MCF 10A (cell line): ENCODE measurements around the gene IMMP2L. TPM values are rescaled to one million over a fixed set of nuclear protein-coding genes. Genes with fewer than 3 reads are reported as not detected.

Source experiments
- BruUV-seq: library from RNA; stranded (reverse); fragments of 400-500 nt; replicated peaks from 2 replicates; lab custom pipeline; 2021; lab: Mats Ljungman, UMichigan
- CTCF ChIA-PET: fragments of 300-600 bp; sonication (Branson Sonifier 250); formaldehyde crosslinking; extraction: SDS; loops from one replicate; lab custom pipeline; 2021; ENCODE audit warnings: antibody characterized with exemption, inconsistent platforms; lab: Yijun Ruan, JAX
- POLR2A ChIA-PET: fragments of 300-600, 350-650 bp; sonication (Branson Sonifier 250); formaldehyde crosslinking; extraction: SDS; loops from one replicate; lab custom pipeline; 2020; ENCODE audit warnings: antibody characterized with exemption, inconsistent platforms; lab: Yijun Ruan, JAX
- DNase-seq: peaks from one replicate; pipeline ENCODE4 v3.0.0-alpha.2; 2018; ENCODE audit not compliant: unreplicated experiment
- H3K27ac Mint-ChIP-seq: one replicate; pipeline ENCODE4 v1.8.0; 2022; ENCODE audit warnings: mild to moderate bottlenecking, low read depth, mixed read lengths; ENCODE audit not compliant: unreplicated experiment
- H3K27me3 Mint-ChIP-seq: one replicate; pipeline ENCODE4 v1.8.0; 2022; ENCODE audit warnings: mixed read lengths; ENCODE audit not compliant: insufficient read depth, unreplicated experiment
- H3K36me3 Mint-ChIP-seq: one replicate; pipeline ENCODE4 v1.8.0; 2022; ENCODE audit warnings: mild to moderate bottlenecking, moderate library complexity, mixed read lengths; ENCODE audit not compliant: insufficient read depth, unreplicated experiment
- H3K4me1 Mint-ChIP-seq: one replicate; pipeline ENCODE4 v1.8.0; 2022; ENCODE audit warnings: mixed read lengths; ENCODE audit not compliant: insufficient read depth, unreplicated experiment
- H3K4me3 Mint-ChIP-seq: one replicate; pipeline ENCODE4 v1.8.0; 2022; ENCODE audit warnings: mild to moderate bottlenecking, moderate library complexity, mixed read lengths; ENCODE audit not compliant: unreplicated experiment
- H3K9me3 Mint-ChIP-seq: one replicate; pipeline ENCODE4 v1.8.0; 2022; ENCODE audit warnings: mixed read lengths; ENCODE audit not compliant: unreplicated experiment
- CTCF ChIP-seq: fragments of 200-600 bp; IDR thresholded peaks from one replicate; pipeline ENCODE4 v1.8.0; 2022; ENCODE audit warnings: antibody characterized with exemption, mild to moderate bottlenecking; ENCODE audit not compliant: unreplicated experiment
- intact Hi-C: fragments of 100-400 bp; cut with micrococcal nuclease; formaldehyde crosslinking; loops from 2 replicates; pipeline ENCODE4 v1.14.1; 2022
- total RNA-seq: library from RNA; stranded (reverse); gene quantifications from 2 replicates; pipeline ENCODE4 v1.2.3, GENCODE V29; 2022

Gene IMMP2L
- total RNA-seq, 1 experiment from 2014 or later, result 23.7 TPM

GRCh38 chr7:110681941-110682340 is 880.4 kb downstream of the IMMP2L start:
- no peak overlapping the region for H3K4me3 Mint-ChIP-seq
- no peaks in the 10 kb centered on the region for H3K4me1 Mint-ChIP-seq
- ChIA-PET POLR2A (no interaction called here), CTCF (interaction anchor here (0.6 kb wide), 1 partner anchor 495 kb away, joined by 3 read pairs; no protein-coding TSS in a partner anchor)
- BruUV-seq, result no TSS peak
- no peaks in the 10 kb centered on the region for H3K27me3 Mint-ChIP-seq
- no peaks in the 10 kb centered on the region for H3K9me3 Mint-ChIP-seq
- no peaks in the 10 kb centered on the region for H3K36me3 Mint-ChIP-seq
- no peak for DNase-seq
- intact Hi-C loops, result no loop called here
- no peak for TF ChIP-seq CTCF
- H3K27ac Mint-ChIP-seq, result no peak overlapping the region

- no peak for TF ChIP-seq CTCF
- intact Hi-C loops, result no loop called here
- Mint-ChIP-seq H3K27me3 (no peaks in the 10 kb centered on the region), H3K27ac (no peak overlapping the region), H3K4me3 (no peak overlapping the region), H3K4me1 (no peaks in the 10 kb centered on the region), H3K36me3 (no peaks in the 10 kb centered on the region), H3K9me3 (peaks cover 12% of the 10 kb centered on the region)
- ChIA-PET POLR2A (no interaction called here), CTCF (interaction anchor here (0.6 kb wide), 2 partner anchors 15 to 38 kb away, joined by 3 to 4 read pairs; no protein-coding TSS in a partner anchor)
- DNase-seq, result no peak
- no TSS peak for BruUV-seq
Measured at GRCh38 chr7:110677405-110677804, 884.9 kb downstream of the IMMP2L start.

DNA sequence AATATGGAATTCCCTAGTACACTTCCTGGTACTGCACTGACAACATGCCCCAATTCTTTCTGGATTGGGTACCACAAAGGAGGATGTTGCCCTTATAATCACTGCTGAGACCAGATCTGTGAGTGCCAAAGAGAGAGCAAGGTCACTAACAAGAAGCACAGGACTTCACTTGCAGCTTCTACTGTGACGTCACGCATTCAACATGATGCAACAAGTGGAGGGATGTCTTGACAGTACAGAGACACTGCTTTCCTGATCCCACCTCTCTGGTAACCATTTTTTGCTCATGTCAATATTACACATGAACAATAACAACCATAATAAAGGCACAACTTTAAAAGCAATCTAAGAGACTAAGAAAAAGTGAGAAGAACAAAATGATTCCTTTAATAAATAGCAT is 885.5 kb downstream of the IMMP2L start:
- CTCF ChIA-PET, result no interaction called here
- Mint-ChIP-seq H3K27ac (no peak overlapping the region), H3K4me3 (no peak overlapping the region), H3K36me3 (no peaks in the 10 kb centered on the region), H3K4me1 (no peaks in the 10 kb centered on the region), H3K9me3 (peaks cover 17% of the 10 kb centered on the region), H3K27me3 (no peaks in the 10 kb centered on the region)
- BruUV-seq, result no TSS peak
- DNase-seq, result no peak
- POLR2A ChIA-PET, result no interaction called here
- intact Hi-C loops, result no loop called here
- TF ChIP-seq CTCF, result no peak

GRCh38 chr7:110675383-110676103 is 886.7 kb downstream of the IMMP2L start:
- no peak for DNase-seq
- POLR2A ChIA-PET, result no interaction called here
- Mint-ChIP-seq H3K4me3 (no peak overlapping the region), H3K27ac (no peak overlapping the region), H3K36me3 (no peaks in the 10 kb centered on the region), H3K27me3 (no peaks in the 10 kb centered on the region), H3K4me1 (no peaks in the 10 kb centered on the region), H3K9me3 (peaks cover 17% of the 10 kb centered on the region)
- BruUV-seq, result no TSS peak
- intact Hi-C loops, result no loop called here
- TF ChIP-seq CTCF, result no peak
- CTCF ChIA-PET, result no interaction called here
